B cell (primary cell): Measurements from ENCODE around the gene KHDC3L. TPM values are rescaled to one million over a fixed set of nuclear protein-coding genes. Genes with fewer than 3 reads are reported as not detected.

ENCODE experiments used
- ATAC-seq: fragments of 200-7000 bp; cut with Tn5 transposase; one replicate; pipeline ENCODE4 v1.10.0; 2021; ENCODE audit warnings: low read depth, mild to moderate bottlenecking, moderate number of reproducible peaks, moderate library complexity
- CTCF ChIA-PET: fragments of 350-600 bp; sonication (Branson Sonifier 250); formaldehyde crosslinking; loops from one replicate; lab custom pipeline; 2021; ENCODE audit warnings: antibody characterized with exemption, inconsistent platforms; lab: Charles Lee
- POLR2A ChIA-PET: fragments of 350-600 bp; sonication (Branson Sonifier 250); formaldehyde crosslinking; loops from one replicate; lab custom pipeline; 2021; ENCODE audit warnings: antibody characterized with exemption; lab: Charles Lee
- DNase-seq: peaks from one replicate; pipeline ENCODE4 v3.0.0; 2013
- H2AFZ ChIP-seq: 2 replicates; pipeline ENCODE4 v1.6.1; 2012; ENCODE audit warnings: mild to moderate bottlenecking, low read depth, low read length; ENCODE audit not compliant: insufficient read depth, poor library complexity, severe bottlenecking
- H3K27ac ChIP-seq, 2 donors: 1 replicate in 1 of 2; 2 replicates in 1 of 2; pipeline ENCODE4 v1.5.1; 2012 to 2013; ENCODE audit warnings: low read length in 2 of 2, mild to moderate bottlenecking in 2 of 2, moderate library complexity in 1 of 2
- H3K27me3 ChIP-seq, 4 experiments: fragments of 200-600 bp in 1 of 4; sonication (generic) in 1 of 4; replicated peaks in 1 of 4; 1 replicate in 2 of 4; 2 replicates in 2 of 4; pipeline versions ENCODE4 v1.6.1 to v1.7.0; 2013 to 2016; ENCODE audit warnings: low read length in 3 of 4, mild to moderate bottlenecking in 2 of 4, mixed read lengths in 1 of 4, moderate library complexity in 1 of 4; ENCODE audit not compliant: insufficient read depth in 4 of 4, control insufficient read depth in 3 of 4; ENCODE audit errors: control extremely low read depth in 1 of 4
- H3K36me3 ChIP-seq, 2 experiments: replicated peaks in 1 of 2; 1 replicate in 1 of 2; 2 replicates in 1 of 2; pipeline versions ENCODE4 v1.6.1 to v1.7.1; 2013; ENCODE audit warnings: low read length in 1 of 2; ENCODE audit not compliant: insufficient read depth in 2 of 2, control insufficient read depth in 1 of 2; ENCODE audit errors: control extremely low read depth in 1 of 2, extremely low read depth in 1 of 2
- H3K4me1 ChIP-seq, 2 donors: fragments of 200-600 bp in 1 of 2; sonication (generic) in 1 of 2; 1 replicate in 1 of 2; 2 replicates in 1 of 2; pipeline versions ENCODE4 v1.5.1 to v1.6.1; 2013 to 2017; ENCODE audit warnings: low read length in 2 of 2; ENCODE audit not compliant: control insufficient read depth in 2 of 2, insufficient read depth in 2 of 2
- H3K4me2 ChIP-seq: replicated peaks from 2 replicates; pipeline ENCODE3; 2012; ENCODE audit warnings: mild to moderate bottlenecking, low read depth, low read length; ENCODE audit not compliant: poor library complexity, severe bottlenecking
- H3K4me3 ChIP-seq, 5 experiments: fragments of 200-600 bp in 1 of 5; sonication (generic) in 1 of 5; 1 replicate in 3 of 5; 2 replicates in 2 of 5; pipeline versions ENCODE4 v1.5.1 to v1.7.0; 2011 to 2016; ENCODE audit warnings: low read length in 4 of 5, mild to moderate bottlenecking in 4 of 5, low read depth in 2 of 5, control low read depth in 1 of 5, moderate library complexity in 1 of 5; ENCODE audit not compliant: insufficient read depth in 1 of 5; ENCODE audit errors: control extremely low read depth in 1 of 5, extremely low read depth in 1 of 5
- H3K79me2 ChIP-seq: fragments of 200-600 bp; sonication (generic); one replicate; pipeline ENCODE4 v1.6.0; 2016; ENCODE audit warnings: low read length; ENCODE audit not compliant: control insufficient read depth, insufficient read depth
- H3K9ac ChIP-seq: fragments of 200-600 bp; sonication (generic); 2 replicates; pipeline ENCODE4 v1.6.1; 2017; ENCODE audit warnings: mild to moderate bottlenecking, low read length, moderate library complexity
- H3K9me3 ChIP-seq, 3 donors: one replicate each; pipeline versions ENCODE4 v1.6.1 to v1.7.1; 2013; ENCODE audit warnings: low read length in 2 of 3; ENCODE audit not compliant: control insufficient read depth in 2 of 3, insufficient read depth in 1 of 3; ENCODE audit errors: control extremely low read depth in 1 of 3
- H4K20me1 ChIP-seq: 2 replicates; pipeline ENCODE4 v1.6.0; 2012; ENCODE audit warnings: mild to moderate bottlenecking, low read length; ENCODE audit not compliant: insufficient read depth, control insufficient read depth, poor library complexity, severe bottlenecking
- H3K27ac Mint-ChIP-seq: one replicate; pipeline ENCODE4 v1.8.0; 2021; ENCODE audit warnings: mixed read lengths
- H3K27me3 Mint-ChIP-seq: one replicate; pipeline ENCODE4 v1.8.0; 2021; ENCODE audit warnings: mixed read lengths
- H3K4me1 Mint-ChIP-seq: one replicate; pipeline ENCODE4 v1.8.0; 2021; ENCODE audit warnings: mixed read lengths
- H3K4me3 Mint-ChIP-seq: one replicate; pipeline ENCODE4 v1.8.0; 2021; ENCODE audit warnings: mixed read lengths
- H3K9me3 Mint-ChIP-seq: one replicate; pipeline ENCODE4 v1.8.0; 2022; ENCODE audit warnings: mixed read lengths; ENCODE audit not compliant: insufficient read depth
- EZH2 ChIP-seq: IDR thresholded peaks from 2 replicates; pipeline ENCODE4 v1.6.1; 2012; ENCODE audit warnings: borderline replicate concordance, low read depth, mild to moderate bottlenecking, moderate library complexity, low read length; ENCODE audit not compliant: insufficient read depth, poor library complexity, severe bottlenecking
- WGBS: methylation state at CpG from one replicate; pipeline ENCODE4 v1.1.5; 2013; ENCODE audit warnings: missing lambda C conversion rate; ENCODE audit not compliant: insufficient coverage; 5-methylcytosine and 5-hydroxymethylcytosine counted together
- intact Hi-C: fragments of 100-400 bp; cut with micrococcal nuclease; formaldehyde crosslinking; loops from one replicate; pipeline ENCODE4 v1.10.0; 2022
- polyA plus RNA-seq: library from polyadenylated mRNA; depleted of rRNA; stranded (reverse); fragments of >200 nt; gene quantifications from 2 replicates; pipeline ENCODE4 v1.2.3, GENCODE V29; 2012
- total RNA-seq, 2 donors: library from RNA; stranded (reverse); fragments of 120-200 nt in 1 of 2; gene quantifications; 1 replicate in 1 of 2; 2 replicates in 1 of 2; pipeline versions ENCODE4 v1.2.3 to v1.2.4, GENCODE V29; 2013 to 2022
- TF ChIP-seq, protein P1 (sequence below): fragments of 200-600 bp; IDR thresholded peaks from one replicate; pipeline ENCODE4 v1.8.0; 2022; ENCODE audit warnings: antibody characterized with exemption, mild to moderate bottlenecking

KHDC3L gene
- total and polyA plus RNA-seq, 2 donors (not counting 1 experiment from before 2014, with no cell fraction given) = not detected

DNA sequence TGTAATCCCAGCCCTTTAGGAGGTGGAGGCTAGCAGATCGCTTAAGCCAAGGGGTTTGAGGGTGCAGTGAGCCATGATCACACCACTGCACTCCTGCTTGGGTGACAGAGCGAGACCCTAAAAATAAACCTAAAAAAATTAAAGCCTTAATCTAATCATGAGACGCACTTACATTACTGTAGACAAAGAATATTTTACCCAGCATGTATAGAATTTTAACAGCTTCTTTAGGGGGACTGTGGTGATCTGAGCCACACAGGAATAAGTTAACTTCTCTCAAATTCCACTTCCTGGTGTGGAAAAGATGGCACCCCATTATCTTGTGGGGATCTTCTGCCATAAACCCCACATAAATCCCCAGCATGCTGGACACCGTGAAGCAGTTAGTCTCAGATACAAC, 9.5 kb downstream of the KHDC3L start:
- Histone ChIP-seq H3K4me3 (no peak overlapping the region), H3K27ac (no peak overlapping the region), H3K9me3 (peaks cover 0 to 31% (median 10%) of the 10 kb centered on the region in 3 donors), H3K36me3 (no peaks in the 10 kb centered on the region), H3K4me1 (no peaks in the 10 kb centered on the region), H2AFZ (no peak overlapping the region), H3K27me3 (no peaks in the 10 kb centered on the region), H3K4me2 (no peak overlapping the region), H4K20me1 (no peaks in the 10 kb centered on the region), H3K79me2 (no peaks in the 10 kb centered on the region), H3K9ac (no peak overlapping the region)
- Mint-ChIP-seq H3K4me1 (peaks cover 2% of the 10 kb centered on the region), H3K27ac (no peak overlapping the region), H3K4me3 (no peak overlapping the region), H3K27me3 (no peaks in the 10 kb centered on the region), H3K9me3 (no peaks in the 10 kb centered on the region)
- 100% methylated on average over 1 of the region's 4 CpGs for WGBS
- TF ChIP-seq, protein P1, sequence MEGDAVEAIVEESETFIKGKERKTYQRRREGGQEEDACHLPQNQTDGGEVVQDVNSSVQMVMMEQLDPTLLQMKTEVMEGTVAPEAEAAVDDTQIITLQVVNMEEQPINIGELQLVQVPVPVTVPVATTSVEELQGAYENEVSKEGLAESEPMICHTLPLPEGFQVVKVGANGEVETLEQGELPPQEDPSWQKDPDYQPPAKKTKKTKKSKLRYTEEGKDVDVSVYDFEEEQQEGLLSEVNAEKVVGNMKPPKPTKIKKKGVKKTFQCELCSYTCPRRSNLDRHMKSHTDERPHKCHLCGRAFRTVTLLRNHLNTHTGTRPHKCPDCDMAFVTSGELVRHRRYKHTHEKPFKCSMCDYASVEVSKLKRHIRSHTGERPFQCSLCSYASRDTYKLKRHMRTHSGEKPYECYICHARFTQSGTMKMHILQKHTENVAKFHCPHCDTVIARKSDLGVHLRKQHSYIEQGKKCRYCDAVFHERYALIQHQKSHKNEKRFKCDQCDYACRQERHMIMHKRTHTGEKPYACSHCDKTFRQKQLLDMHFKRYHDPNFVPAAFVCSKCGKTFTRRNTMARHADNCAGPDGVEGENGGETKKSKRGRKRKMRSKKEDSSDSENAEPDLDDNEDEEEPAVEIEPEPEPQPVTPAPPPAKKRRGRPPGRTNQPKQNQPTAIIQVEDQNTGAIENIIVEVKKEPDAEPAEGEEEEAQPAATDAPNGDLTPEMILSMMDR = no peak
- no peak for TF ChIP-seq EZH2
- CTCF ChIA-PET = no interaction called here
- ATAC-seq (no peak), DNase-seq (no peak)
- POLR2A ChIA-PET = no interaction called here
- intact Hi-C loops = no loop called here

- ATAC-seq (no peak), DNase-seq (no peak)
- no peak overlapping the region for H3K9ac ChIP-seq
- no peak overlapping the region for H3K4me2 ChIP-seq
- H3K9me3 ChIP-seq = peaks cover 0 to 31% (median 10%) of the 10 kb centered on the region in 3 donors
- H3K4me1 ChIP-seq = no peaks in the 10 kb centered on the region
- H2AFZ ChIP-seq = no peak overlapping the region
- intact Hi-C loops = no loop called here
- ChIA-PET POLR2A (no interaction called here), CTCF (interaction anchor here (0.7 kb wide), 1 partner anchor 280 kb away, joined by 3 read pairs; no protein-coding TSS in a partner anchor)
- Mint-ChIP-seq H3K4me3 (no peak overlapping the region), H3K9me3 (no peaks in the 10 kb centered on the region), H3K27ac (no peak overlapping the region), H3K27me3 (no peaks in the 10 kb centered on the region), H3K4me1 (peaks cover 6% of the 10 kb centered on the region)
- H3K79me2 ChIP-seq = no peaks in the 10 kb centered on the region
- WGBS = 92% methylated on average over 10 of the region's 10 CpGs
- no peak overlapping the region for H3K27ac ChIP-seq
- no peak overlapping the region for H3K4me3 ChIP-seq
- no peaks in the 10 kb centered on the region for H3K36me3 ChIP-seq
- no peaks in the 10 kb centered on the region for H4K20me1 ChIP-seq
- TF ChIP-seq, protein P1 = no peak
- TF ChIP-seq EZH2 = no peak
- no peaks in the 10 kb centered on the region for H3K27me3 ChIP-seq
Observed at GRCh38 chr6:73372516-73372915, 10.1 kb downstream of the KHDC3L start.
